HG02970 (cell line): ENCODE measurements around the gene MOCOS.
"Not testable (repeated sequence)": the region's sequence is repeated elsewhere in the genome, so short reads cannot be mapped to it uniquely, and the experiment has no call there.

Experiments used
- ATAC-seq: cut with Tn5 transposase; IDR thresholded peaks from one replicate; pipeline ENCODE4 v1.9.1; 2021; ENCODE audit warnings: mild to moderate bottlenecking, moderate library complexity, moderate number of reproducible peaks; ENCODE audit not compliant: unreplicated experiment, low FRiP score

The MOCOS gene

DNA sequence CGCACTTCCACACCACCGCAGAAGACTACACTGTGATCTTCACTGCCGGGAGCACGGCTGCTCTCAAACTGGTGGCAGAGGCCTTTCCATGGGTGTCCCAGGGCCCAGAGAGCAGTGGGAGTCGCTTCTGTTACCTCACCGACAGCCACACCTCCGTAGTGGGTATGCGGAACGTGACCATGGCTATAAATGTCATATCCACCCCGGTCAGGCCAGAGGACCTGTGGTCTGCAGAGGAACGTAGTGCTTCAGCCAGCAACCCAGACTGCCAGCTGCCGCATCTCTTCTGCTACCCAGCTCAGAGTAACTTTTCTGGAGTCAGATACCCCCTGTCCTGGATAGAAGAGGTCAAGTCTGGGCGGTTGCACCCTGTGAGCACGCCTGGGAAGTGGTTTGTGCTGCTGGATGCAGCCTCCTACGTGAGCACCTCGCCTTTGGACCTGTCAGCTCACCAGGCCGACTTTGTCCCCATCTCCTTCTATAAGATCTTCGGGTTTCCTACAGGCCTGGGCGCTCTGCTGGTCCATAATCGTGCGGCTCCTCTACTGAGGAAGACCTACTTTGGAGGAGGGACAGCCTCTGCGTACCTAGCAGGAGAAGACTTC is 12.5 kb downstream of the MOCOS start:
- no peak for ATAC-seq

GRCh38 chr18:36200354-36200771 is 13.1 kb downstream of the MOCOS start:
- no peak for ATAC-seq

GRCh38 chr18:36201765-36202164 is 14.5 kb downstream of the MOCOS start:
- no peak for ATAC-seq

DNA sequence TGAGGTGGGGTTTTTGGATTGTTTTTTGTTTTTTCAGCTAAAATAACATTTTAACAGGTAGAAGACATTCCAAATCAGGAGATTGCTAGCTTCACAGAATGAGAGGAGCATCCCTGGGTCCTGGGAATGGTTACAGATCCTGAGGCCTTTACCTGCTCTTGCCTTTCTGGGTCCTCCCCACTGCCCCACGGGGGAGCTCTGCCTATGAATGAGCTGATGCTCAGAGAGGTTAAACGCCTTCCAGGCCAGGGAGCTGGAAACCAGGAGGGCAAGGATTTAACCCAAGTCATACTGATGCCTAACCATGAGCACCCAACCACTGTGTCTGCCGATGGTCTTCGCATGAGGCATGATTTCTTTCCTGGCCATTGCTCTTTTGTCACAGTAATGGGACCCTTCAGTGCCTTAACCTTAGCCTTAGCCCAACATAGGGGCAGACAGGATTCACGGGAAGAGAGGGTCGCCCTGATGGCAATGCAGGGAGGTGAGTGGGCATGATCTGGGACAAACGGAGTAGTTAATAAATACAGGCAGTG is 16.1 kb downstream of the MOCOS start:
- no peak for ATAC-seq

DNA sequence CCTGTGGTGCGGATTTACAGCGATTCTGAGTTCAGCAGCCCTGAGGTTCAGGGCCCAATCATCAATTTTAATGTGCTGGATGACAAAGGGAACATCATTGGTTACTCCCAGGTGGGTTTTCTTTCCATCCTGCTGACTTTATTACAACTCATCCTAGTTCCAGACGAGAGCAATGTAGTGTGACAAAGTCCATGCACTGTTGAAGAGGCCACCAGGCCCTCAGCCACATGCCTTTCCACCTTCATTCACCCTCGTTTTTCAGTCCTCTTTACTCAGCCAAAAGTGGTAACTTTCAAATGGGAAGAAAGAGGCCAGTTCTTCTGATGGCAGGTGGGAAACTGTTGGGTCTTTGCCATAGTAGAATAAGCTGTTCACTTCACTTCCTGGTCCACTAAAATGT is 17.9 kb downstream of the MOCOS start:
- ATAC-seq = no peak

GRCh38 chr18:36207303-36207702 is 20.0 kb downstream of the MOCOS start:
- no peak for ATAC-seq

DNA sequence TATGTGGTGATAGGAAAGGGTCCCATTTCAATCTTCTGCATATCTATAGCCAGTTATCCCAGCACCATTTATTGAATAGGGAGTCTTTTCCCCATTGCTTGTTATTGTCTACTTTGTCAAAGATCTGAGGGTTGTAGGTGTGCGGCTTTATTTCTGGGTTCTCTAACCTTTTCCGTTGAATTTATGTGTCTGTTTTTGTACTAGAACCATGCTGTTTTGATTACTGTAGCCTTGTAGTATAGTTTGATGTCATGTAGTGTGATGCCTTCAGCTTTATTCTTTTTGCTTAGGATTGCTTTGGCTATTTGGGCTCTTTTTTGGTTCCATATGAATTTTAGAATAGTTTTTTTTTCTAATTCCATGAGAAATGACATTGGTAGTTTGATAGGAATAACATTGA is 20.7 kb downstream of the MOCOS start:
- not testable (repeated sequence) for ATAC-seq

DNA sequence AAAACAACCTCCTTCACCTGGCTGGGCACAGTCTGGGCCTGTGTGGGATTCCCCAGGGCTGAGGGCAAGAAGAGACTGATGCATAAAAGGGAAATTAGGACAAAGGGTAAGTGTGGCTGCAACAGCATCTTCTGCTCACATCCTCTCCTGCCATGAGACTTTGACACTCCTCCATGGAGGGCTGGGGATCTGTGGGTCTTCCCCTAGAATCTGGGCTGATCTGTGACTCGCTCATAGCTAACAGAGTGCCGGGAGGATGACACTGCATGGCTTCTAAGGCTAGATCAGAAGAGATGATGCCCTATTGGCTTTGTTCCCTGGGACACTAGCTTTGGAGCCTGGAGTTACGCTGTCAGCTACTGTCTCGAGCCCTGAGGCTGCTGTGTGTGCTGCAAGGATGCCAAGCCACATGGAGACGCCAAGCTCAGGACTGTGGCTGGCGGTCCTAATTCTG is 24.3 kb downstream of the MOCOS start:
- no peak for ATAC-seq

DNA sequence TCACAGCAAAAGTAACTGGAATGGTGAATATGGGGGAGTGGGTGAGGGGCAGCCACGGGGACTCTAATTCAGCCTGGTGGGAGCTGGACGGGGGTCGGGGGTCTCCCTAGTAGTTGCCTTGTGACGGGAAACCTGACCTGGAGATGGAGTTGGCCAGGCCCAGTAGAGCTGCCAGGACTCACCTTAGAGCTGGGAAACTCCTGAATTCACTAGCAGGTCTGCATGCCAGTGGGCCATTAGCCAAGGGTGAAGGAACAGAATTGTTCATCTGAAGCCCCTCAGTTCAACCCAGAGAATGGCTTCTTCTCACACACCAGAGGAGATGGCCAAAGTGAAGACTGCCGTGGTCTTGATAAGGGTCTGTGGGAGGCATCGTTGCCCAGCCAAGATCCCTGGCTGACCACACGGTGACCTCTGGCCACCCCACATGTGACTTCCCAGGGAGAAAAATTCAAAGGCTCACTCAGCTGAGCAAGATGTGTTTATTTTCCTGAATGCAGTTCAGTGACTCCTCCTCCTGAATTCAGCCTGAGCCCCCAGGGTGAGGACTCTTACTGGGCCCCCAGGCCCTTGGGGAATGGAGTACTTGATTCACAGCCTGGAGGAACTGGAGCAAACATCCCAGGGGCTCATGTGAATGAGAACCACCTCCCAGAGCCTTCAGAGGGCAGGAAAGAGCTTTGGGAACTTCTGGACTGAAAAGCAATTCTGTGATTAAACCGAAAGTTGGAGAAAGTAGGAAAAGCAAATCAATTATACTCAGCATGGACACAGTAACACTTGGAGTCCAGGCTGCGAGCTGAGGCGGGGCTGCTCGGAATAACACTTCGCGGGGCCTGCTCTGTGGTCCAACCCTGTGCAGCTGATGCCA is 25.2 kb downstream of the MOCOS start:
- ATAC-seq = no peak

- no peak for ATAC-seq
Observed at GRCh38 chr18:36214811-36215210, 27.5 kb downstream of the MOCOS start.

DNA sequence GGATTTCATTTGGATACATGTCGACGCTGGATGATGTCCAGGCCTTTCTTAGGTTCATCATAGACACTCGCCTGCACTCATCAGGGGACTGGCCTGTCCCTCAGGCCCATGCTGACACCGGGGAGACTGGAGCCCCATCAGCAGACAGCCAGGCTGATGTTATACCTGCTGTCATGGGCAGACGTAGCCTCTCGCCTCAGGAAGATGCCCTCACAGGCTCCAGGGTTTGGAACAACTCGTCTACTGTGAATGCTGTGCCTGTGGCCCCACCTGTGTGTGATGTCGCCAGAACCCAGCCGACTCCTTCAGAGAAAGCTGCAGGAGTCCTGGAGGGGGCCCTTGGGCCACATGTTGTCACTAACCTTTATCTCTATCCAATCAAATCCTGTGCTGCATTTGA is 28.3 kb downstream of the MOCOS start:
- no peak for ATAC-seq

GRCh38 chr18:36217348-36217747 is 30.1 kb downstream of the MOCOS start:
- no peak for ATAC-seq

DNA sequence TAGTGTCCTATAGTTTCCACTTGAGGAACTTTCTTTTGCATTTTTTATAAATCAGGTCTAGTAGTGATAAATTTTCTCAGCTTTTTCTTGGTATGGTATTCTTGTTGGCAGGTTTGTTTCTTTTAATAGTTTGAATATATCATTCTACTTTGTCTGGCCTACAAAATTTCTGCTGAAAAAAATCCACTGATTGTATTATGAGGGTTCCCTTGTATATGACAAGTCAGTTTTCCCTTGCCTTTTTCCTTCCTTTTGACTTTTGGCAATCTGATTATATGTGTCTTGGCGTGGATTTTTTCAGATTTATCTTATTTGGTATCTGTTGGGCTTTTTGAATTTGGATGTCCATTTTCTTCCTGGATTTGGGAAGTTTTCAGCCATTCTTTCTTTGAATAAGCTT is 41.9 kb downstream of the MOCOS start:
- no peak for ATAC-seq

DNA sequence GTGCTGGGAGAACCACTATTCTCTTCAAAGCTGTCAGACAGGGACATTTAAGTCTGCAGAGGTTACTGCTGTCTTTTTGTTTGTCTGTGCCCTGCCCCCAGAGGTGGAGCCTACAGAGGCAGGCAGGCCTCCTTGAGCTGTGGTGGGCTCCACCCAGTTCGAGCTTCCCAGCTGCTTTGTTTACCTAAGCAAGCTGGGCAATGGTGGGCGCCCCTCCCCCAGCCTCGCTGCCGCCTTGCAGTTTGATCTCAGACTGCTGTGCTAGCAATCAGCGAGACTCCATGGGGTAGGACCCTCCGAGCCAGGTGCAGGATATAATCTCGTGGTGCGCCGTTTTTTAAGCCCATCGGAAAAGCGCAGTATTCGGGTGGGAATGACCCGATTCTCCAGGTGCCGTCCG is 53.2 kb downstream of the MOCOS start:
- not testable (repeated sequence) for ATAC-seq

- ATAC-seq = no peak
Observed at GRCh38 chr18:36241831-36242230, 54.5 kb downstream of the MOCOS start.

DNA sequence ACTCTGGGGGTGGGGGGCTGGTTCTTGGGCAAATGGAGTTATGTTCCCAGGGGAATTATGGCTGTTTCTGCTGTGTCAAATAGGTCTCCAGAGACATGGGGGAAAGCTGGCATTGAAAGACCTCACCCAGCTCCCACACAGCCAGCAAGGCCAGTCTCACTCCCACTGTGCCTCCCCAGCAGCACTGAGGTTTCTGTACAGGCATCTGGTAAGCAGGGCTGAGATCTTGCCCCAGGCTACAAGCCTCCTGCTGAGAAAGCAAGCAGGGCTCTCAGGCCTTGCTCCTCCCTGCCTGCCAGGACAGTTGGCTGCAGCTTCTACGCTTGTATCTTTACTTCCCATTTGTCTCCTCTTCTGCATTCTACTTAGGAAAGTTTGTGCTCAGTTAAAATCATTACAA is 59.7 kb downstream of the MOCOS start:
- ATAC-seq = no peak

- ATAC-seq = no peak
Observed at GRCh38 chr18:36249392-36249791, 62.1 kb downstream of the MOCOS start.

DNA sequence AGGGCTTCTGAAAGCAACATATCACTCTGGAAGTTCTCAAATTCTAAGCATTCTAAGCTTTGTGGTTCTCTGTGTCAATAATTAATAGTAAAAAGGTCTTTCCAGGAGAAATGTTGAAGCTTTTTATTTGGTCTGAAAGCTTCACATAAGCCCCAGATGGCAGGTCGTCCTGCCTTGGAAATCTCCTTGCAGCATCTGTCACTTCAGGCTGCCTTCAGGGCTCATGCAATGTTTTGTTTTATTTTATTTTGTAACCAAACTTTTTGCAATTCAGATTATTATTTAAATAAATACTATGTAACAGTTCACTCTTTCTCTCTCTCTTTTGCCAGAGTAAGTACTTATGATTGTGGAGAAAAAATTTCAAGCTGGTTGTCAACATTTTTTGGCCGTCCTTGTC is 63.5 kb downstream of the MOCOS start:
- no peak for ATAC-seq

DNA sequence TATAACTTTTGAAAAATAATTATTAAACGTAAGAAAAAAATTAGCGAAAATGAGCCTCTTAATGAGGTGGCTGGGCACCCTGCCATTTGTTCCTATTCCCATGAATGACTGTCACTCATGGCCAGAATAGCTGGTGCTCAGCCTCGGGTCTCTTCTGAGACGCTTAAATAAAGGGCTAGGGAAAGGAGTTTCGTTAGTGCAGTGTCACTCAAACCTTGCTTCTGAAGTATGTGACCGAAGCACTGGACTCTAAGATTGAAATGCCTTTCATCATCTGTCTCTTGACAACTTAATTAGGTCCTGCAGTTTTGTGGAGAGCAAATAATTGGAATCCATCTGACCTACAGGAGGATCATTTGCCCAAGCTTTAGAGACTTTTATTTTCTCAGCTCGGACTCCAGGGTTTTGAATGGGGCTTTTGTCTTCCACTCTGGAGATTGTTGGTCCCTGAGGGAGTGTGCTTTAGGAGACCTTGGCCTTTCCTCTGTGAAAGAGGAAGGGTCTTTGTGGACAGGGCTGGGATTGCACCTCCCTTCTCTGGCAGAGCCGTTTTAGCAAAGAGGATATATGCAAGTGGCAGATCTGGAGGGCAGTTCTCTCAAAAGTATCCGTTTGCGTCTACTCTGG is 67.9 kb downstream of the MOCOS start:
- no peak for ATAC-seq

DNA sequence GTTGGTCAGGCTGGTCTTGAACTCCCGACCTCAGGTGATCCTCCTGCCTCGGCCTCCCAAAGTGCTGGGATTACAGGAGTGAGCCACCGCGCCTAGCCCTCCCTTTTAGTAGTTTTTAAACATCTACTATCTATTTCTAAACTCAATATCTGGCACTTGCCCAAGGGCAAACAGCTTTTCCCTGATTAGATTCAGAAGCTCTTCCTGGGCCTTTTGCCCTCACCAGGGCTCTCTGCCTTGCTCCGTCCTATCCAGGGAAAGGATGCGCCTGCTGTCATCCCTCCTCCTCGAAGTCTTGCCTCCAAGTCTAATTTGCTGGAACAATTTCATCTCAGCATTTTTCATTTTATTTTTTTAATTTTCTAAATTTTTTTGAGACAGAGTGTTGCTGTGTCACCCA is 68.8 kb downstream of the MOCOS start:
- ATAC-seq = no peak

DNA sequence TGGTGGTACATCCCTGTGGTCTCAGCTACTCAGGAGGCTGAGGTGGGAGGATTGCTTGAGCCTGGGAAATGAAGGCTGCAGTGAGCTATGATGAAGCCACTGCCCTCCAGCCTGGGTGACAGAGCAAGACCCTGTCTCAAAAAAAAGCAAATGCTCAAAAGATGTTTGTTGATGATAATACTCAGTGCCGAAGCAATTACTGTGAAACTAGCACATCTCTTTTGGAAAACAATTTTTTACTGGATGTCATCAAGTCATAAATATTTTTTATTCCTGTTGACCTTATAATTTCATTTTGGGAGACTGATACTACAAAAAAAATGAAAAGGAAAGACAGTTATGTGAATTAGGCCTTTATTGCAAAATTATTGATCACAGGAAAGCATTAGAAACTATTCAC is 75.7 kb downstream of the MOCOS start:
- no peak for ATAC-seq
